Osteoblast (primary cell): ENCODE measurements around the gene SLC35C1. TPM values are rescaled to one million over a fixed set of nuclear protein-coding genes. Genes with fewer than 3 reads are reported as not detected.

ENCODE experiments used
- DNase-seq: peaks from one replicate; pipeline ENCODE4 v3.0.0; 2011; ENCODE audit warnings: low spot score, mixed read lengths; ENCODE audit not compliant: insufficient read length; ENCODE audit errors: missing footprints
- H2AFZ ChIP-seq: 2 replicates; pipeline ENCODE4 v1.6.0; 2011; ENCODE audit warnings: mild to moderate bottlenecking, low read length
- H3K27ac ChIP-seq: 2 replicates; pipeline ENCODE4 v1.5.1; 2011; ENCODE audit warnings: mild to moderate bottlenecking, low read depth, low read length, moderate library complexity
- H3K27me3 ChIP-seq: 2 replicates; pipeline ENCODE4 v1.6.0; 2012; ENCODE audit warnings: mild to moderate bottlenecking, control low read depth, inconsistent platforms, low read length, moderate library complexity; ENCODE audit not compliant: insufficient read depth
- H3K36me3 ChIP-seq: 2 replicates; pipeline ENCODE4 v1.5.1; 2011; ENCODE audit warnings: mild to moderate bottlenecking, low read length, control low read depth, moderate library complexity; ENCODE audit not compliant: insufficient read depth
- H3K4me1 ChIP-seq: 2 replicates; pipeline ENCODE4 v1.5.1; 2011; ENCODE audit warnings: mild to moderate bottlenecking, low read length, control low read depth, moderate library complexity; ENCODE audit not compliant: insufficient read depth
- H3K4me2 ChIP-seq: 2 replicates; pipeline ENCODE4 v1.6.0; 2011; ENCODE audit warnings: mild to moderate bottlenecking, low read length; ENCODE audit not compliant: insufficient read depth
- H3K4me3 ChIP-seq: fragments of 200-600 bp; sonication (generic); 3 replicates; pipeline ENCODE4 v1.5.1; 2012; ENCODE audit warnings: mild to moderate bottlenecking, low read length, inconsistent platforms; ENCODE audit not compliant: insufficient read depth
- H3K79me2 ChIP-seq: 2 replicates; pipeline ENCODE4 v1.6.0; 2012; ENCODE audit warnings: mild to moderate bottlenecking, low read length, control low read depth, inconsistent platforms; ENCODE audit not compliant: insufficient read depth
- H3K9me3 ChIP-seq: 2 replicates; pipeline ENCODE4 v1.5.1; 2011; ENCODE audit warnings: low read depth, low read length, control low read depth
- H4K20me1 ChIP-seq: 2 replicates; pipeline ENCODE4 v1.6.0; 2012; ENCODE audit warnings: mild to moderate bottlenecking, low read length, control low read depth; ENCODE audit not compliant: insufficient read depth
- CTCF ChIP-seq: IDR thresholded peaks from 2 replicates; pipeline ENCODE4 v1.5.1; 2011; ENCODE audit warnings: mild to moderate bottlenecking, low read depth, low read length, moderate library complexity; ENCODE audit errors: extremely low read depth
- total RNA-seq: library from RNA; depleted of rRNA; stranded (reverse); fragments of >200 nt; gene quantifications from 2 replicates; pipeline ENCODE4 v1.2.3, GENCODE V29; 2012

Gene SLC35C1
- total RNA-seq, 1 donor = 12.3 TPM

GRCh38 chr11:45761659-45762058 is 43.3 kb upstream of the SLC35C1 start:
- no peak overlapping the region for H2AFZ ChIP-seq
- H3K27me3 ChIP-seq = peaks cover 12% of the 10 kb centered on the region
- DNase-seq = no peak
- TF ChIP-seq CTCF = no peak
- no peak overlapping the region for H3K4me3 ChIP-seq
- no peaks in the 10 kb centered on the region for H3K9me3 ChIP-seq
- no peaks in the 10 kb centered on the region for H3K79me2 ChIP-seq
- no peak overlapping the region for H3K27ac ChIP-seq
- H3K36me3 ChIP-seq = no peaks in the 10 kb centered on the region
- no peak overlapping the region for H3K4me2 ChIP-seq
- no peaks in the 10 kb centered on the region for H4K20me1 ChIP-seq
- no peaks in the 10 kb centered on the region for H3K4me1 ChIP-seq

- H2AFZ ChIP-seq = no peak overlapping the region
These were observed 39.8 kb upstream of the SLC35C1 start for GRCh38 chr11:45765107-45765668.

GRCh38 chr11:45765836-45766235 is 39.1 kb upstream of the SLC35C1 start:
- DNase-seq = no peak
- no peak for TF ChIP-seq CTCF
- Histone ChIP-seq H3K4me1 (no peaks in the 10 kb centered on the region), H2AFZ (no peak overlapping the region), H3K9me3 (no peaks in the 10 kb centered on the region), H3K27ac (no peak overlapping the region), H4K20me1 (no peaks in the 10 kb centered on the region), H3K4me3 (no peak overlapping the region), H3K79me2 (no peaks in the 10 kb centered on the region), H3K27me3 (peaks cover 30% of the 10 kb centered on the region), H3K36me3 (no peaks in the 10 kb centered on the region), H3K4me2 (no peak overlapping the region)

More at GRCh38 chr11:45765107-45765668, 39.8 kb upstream of the SLC35C1 start:
- no peak for DNase-seq
- Histone ChIP-seq H3K9me3 (no peaks in the 10 kb centered on the region), H3K36me3 (no peaks in the 10 kb centered on the region), H3K4me1 (no peaks in the 10 kb centered on the region), H3K27me3 (peaks cover 29% of the 10 kb centered on the region), H3K4me3 (no peak overlapping the region), H3K4me2 (no peak overlapping the region), H4K20me1 (no peaks in the 10 kb centered on the region), H3K79me2 (no peaks in the 10 kb centered on the region), H3K27ac (no peak overlapping the region)
- no peak for TF ChIP-seq CTCF

GRCh38 chr11:45766469-45766868 is 38.5 kb upstream of the SLC35C1 start:
- no peaks in the 10 kb centered on the region for H3K36me3 ChIP-seq
- H3K79me2 ChIP-seq = no peaks in the 10 kb centered on the region
- no peak overlapping the region for H3K27ac ChIP-seq
- no peak for DNase-seq
- H3K4me2 ChIP-seq = no peak overlapping the region
- no peak for TF ChIP-seq CTCF
- H3K9me3 ChIP-seq = no peaks in the 10 kb centered on the region
- peaks cover 30% of the 10 kb centered on the region for H3K27me3 ChIP-seq
- no peaks in the 10 kb centered on the region for H4K20me1 ChIP-seq
- H3K4me1 ChIP-seq = peaks cover 3% of the 10 kb centered on the region
- H2AFZ ChIP-seq = no peak overlapping the region
- H3K4me3 ChIP-seq = no peak overlapping the region
